ELF-1 (cell line): Measurements from ENCODE around the gene CAPN5.

Source experiments
- DNase-seq: peaks from one replicate; pipeline ENCODE4 v3.0.0-alpha.2; 2016; ENCODE audit warnings: low read depth, low spot score

Gene CAPN5

DNA sequence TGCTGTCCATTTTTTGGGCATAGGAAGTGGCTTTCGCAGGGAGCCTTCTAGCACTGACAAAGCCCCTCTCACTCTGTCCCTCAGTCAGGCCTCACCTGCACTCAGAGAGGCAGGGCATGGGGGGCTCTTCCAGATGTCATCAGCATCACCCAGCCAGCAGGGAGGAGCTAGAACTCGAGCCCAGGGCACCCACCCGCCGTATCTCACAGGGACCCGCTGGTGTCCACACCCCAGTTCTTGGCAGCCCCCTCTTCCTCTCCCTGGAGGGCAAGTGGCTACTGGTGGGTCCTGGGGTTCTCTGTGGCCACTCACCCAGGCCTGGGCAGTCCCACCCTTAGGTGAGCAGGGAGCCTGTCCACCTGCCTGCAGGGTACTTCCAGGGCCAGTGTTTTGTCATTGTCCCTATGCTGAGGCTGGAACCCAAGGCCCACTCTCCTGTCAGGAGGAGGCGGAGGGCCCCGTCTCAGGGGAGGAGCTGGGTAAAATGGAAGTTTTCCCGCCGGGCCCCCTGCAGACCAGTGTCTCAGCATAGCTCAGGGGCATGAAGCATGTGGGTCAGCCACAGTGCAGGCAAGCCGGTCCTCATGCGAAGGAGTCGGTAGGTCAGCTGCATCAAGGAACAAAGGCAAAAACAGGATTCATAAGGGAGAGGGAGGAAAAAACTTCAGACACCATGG is 83.1 kb downstream of the CAPN5 start:
- peak; percentile 50 for DNase-seq

DNA sequence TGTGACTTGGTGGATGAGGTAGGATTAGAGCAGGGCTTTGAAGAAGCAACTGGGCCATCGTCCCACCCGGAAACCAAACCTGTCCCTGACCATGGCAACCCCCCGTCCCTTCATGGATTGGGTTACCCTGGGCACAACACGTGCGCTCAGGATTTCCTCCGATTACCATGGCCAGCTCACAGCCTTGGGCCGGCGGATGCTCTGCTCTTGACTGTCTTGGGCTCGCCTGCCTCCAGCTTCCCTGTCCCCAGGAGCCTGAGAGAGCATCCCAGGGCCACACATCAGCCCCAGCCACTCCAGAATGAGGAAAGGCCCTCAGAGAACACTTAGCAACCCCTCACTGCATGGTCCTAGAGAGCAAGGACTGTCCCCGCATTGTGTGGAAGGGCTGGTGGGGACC is 84.1 kb downstream of the CAPN5 start:
- DNase-seq, result no peak

DNA sequence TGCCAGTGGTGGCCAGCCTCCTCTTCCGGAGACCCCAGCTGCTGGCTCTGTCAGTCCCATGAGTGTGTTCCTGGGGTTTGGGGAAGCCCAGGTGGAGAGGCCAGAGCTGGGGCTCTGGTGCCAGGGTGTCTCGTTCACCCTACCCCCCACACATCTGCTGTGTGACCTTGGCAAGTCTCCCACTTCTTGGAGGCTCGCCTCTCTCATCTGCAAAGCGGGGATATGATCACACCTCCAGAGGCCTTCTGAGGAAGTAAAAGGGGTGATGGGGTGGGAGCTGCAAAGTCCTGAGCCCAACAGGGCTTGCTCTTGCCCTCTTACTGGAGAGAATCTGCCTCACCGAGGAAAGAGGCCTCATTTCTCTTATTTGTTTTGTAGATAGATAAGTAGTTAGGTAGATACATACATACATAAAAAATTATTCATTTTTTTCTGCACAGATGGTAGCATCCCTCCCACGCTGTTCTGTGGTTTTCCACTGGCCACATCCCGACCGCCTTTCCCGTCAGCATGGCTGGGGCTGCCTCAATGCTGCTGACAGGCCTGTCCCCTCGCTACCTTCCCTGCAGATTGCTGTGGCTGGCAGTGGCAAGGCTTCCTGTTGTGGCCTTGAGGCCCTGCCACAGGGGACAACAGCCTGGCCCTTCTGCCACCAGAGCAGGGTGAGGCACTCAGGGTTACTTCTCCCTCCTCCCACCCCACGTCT is 85.2 kb downstream of the CAPN5 start:
- no peak for DNase-seq

DNA sequence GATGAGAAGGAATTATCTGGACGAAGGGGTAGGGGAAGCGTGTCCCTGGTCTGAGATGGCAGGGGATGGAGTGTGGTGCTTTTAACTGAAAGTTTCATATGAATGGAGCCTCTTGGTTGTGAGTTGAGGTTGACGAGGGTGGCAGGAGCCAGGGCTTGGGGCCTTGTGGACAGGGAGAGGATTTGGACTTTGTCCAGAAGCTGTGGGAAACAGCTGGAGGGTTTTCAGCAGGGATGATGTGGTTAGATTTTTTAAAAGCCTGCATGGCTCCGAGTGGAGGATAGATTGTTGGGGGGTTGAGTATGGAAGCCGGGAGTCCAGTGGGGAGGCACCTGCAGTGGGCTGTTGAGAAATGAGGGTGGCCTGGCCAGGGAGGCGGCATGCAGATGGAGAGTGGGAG is 86.1 kb downstream of the CAPN5 start:
- no peak for DNase-seq

DNA sequence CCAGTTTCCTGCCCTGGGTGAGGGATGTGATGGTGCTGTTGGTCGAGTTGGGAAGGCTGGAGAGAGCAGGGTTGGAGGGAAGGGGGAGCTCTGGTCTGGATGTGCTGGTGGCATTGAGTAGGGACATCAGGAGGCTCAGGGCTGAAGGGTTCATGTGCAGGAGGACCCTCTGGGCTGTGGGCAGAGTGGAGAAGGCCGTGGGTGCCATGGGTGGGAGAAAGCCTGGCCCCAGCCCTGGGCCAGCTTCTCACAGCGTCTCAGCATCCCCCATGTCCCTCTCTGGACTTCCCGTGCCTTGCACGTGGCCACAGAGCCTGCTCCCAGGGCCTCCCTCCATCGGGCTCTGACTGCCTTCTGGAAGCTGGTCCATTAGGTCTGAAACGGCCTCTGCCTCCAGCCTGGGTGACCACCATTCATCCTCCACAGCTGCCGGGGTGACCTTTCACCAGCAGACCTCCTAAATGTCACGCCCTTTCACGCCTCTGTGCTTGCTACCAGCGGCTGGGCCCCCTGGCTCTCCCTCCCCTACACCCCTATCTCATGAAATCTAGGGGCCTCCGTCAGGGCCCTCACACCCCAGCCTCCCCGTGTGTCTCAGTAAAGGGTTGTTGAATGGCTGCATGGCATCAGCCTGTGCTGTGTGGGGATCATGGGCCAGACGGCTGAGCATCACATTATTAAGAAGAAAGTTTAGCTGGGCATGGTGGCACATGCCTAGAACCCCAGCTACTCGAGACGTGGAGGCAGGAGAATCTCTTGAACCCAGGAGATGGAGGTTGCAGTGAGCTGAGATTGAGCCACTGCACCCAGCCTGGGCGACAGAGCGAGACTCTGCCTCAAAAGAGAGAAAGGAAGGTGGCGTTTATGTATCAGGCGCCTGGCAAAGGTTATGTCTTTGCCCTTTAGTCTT is 86.8 kb downstream of the CAPN5 start:
- no peak for DNase-seq

DNA sequence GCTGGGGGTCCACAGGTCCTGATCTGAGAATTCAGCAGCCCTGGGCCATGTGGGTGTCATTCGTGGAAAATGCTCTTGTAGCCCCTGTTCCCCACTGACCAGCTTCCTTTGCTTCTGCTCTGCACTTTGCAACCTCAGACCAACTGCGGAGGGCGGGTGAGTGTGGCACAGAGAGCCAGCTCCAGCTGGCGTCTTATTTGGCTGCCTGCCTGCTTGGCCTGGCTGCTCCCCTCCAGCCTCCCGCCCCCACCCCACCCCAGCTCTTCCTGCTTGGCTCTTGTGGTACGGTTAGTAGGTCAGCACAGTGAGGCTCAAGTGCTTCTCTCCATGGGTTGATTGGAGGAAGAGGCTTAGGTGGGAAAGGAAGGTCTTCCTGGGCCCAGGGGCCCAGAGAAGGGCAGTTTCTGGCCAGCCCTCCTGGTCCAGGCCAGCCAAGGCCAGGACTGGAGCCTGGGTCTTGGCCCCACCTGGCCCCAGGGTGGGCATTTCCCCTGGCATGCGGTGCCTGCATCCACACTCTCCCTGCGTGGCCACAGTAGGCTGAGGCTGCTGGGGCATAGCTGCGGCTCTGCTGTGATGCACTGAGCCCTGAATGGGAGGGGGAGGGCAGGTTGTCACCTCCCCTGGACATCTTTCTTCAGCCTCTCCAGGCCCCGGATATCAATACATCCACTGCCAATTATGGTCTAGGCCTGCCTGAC is 87.8 kb downstream of the CAPN5 start:
- DNase-seq, result no peak

DNA sequence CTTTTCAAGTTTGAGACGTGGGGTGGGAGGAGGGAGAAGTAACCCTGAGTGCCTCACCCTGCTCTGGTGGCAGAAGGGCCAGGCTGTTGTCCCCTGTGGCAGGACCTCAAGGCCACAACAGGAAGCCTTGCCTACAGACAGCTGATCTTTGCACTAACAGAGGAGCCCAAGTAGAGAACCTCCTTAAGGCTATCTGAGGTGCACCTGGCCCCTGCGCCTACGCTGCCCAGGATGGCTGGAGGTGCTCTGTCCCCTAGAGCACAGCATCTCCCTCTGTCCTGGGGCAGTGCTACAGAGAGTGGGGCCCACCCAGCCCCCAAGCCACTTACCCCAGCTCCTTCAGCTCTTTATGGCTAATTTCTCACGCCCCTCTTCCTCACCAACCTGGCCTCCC is 88.3 kb downstream of the CAPN5 start:
- no peak for DNase-seq

DNA sequence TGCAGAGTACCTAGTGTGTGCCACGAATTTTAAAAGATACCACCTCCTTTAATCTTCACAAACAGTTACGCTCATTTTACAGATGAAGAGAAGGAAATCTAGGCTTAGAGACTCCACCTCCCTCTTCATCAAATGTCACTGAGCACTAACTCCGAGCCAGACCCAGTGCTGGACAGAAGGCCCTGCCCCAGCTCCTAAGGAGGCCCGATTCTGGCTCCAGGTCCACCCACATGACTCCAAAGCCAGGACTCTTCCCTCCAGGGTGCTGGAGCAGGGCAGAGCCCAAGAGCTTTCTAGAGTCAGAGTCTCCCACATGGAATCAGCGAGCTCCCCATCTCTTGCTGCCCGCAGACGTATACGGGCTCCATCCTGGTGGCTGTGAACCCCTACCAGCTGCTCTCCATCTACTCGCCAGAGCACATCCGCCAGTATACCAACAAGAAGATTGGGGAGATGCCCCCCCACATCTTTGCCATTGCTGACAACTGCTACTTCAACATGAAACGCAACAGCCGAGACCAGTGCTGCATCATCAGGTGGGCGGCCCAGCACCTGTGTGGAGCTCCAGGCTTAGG is 88.9 kb downstream of the CAPN5 start:
- DNase-seq, result no peak

DNA sequence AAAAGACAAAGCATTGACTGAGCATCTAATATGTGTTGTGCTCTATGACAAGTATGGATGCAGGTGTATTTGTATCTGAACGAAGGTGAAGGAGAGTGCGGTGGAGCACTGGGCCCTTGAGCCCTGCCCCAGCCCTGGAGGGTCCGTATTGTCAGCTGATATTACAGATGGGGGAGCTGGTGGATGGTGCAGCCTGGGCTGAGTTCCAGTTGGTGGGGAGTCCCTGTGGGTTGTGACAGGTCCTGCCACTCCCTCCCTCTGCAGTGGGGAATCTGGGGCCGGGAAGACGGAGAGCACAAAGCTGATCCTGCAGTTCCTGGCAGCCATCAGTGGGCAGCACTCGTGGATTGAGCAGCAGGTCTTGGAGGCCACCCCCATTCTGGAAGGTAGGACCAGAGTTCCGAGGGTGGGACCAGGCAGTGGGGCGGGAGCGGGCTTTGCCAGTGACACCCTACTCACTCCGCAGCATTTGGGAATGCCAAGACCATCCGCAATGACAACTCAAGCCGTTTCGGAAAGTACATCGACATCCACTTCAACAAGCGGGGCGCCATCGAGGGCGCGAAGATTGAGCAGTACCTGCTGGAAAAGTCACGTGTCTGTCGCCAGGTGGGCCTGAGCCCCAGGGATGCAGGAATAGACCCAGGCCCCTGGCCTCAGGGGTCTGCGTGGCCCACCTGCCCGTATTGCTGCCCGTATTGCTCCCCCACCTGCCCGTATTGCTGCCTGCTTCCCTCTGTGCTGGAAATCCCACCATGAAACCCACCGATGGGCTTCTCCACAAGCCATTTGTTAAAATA is 89.8 kb downstream of the CAPN5 start:
- no peak for DNase-seq

DNA sequence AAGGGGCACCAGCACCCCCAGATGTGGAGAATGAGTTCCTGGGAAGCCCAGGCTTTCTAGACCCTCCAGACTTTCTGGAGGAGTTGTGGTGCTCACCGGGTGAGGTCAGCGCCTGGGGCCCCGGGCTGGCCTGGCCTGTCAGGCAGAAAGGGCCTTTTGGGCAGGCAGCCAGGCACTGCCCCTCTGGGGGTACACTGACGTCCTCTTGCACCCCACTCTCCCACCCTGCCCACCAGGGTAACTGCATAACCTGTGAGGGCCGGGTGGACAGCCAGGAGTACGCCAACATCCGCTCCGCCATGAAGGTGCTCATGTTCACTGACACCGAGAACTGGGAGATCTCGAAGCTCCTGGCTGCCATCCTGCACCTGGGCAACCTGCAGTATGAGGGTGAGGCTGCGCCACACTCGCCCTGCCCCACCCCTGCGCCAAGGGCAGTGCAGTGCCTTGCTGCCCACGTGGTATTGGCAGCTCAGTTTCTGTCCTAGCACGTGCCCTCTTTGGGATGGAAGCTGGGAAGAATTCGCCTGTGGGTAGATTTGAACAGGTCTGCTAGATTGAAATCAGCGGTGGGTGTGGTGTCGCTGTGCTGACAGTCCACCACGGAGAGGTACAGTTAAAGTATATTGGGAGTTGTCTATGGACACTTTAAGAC is 91.4 kb downstream of the CAPN5 start:
- DNase-seq, result no peak

DNA sequence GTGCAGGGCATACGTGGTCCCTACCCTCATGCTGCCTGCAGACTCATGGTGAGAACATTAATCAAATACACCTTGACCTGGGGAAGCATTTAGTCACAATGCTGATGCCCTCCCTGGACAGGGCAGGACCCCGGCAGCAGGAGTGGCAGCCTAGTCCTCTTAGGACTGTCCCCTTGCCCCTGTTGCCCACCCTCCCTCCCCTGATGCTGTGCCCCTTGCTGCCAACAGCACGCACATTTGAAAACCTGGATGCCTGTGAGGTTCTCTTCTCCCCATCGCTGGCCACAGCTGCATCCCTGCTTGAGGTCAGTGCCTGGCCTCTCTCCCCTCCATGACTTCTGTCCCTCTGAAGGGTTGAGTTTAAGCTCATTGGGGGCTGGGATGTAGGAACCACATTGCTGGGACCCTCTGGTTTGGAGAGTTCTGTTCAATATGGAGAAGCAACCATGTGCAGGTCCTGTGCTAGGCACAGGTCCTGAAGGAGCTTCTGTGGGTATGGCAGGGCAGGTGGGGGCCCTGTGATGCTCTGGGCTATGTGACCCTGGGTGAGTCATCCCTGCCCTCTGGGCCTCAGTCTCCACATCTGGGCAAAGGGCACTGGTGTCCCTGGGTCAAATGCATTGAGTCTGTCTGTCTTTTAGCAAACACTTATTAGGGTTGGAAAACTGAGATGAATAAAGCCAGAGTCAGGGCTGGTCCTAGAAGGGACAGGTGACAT is 92.6 kb downstream of the CAPN5 start:
- DNase-seq, result no peak

DNA sequence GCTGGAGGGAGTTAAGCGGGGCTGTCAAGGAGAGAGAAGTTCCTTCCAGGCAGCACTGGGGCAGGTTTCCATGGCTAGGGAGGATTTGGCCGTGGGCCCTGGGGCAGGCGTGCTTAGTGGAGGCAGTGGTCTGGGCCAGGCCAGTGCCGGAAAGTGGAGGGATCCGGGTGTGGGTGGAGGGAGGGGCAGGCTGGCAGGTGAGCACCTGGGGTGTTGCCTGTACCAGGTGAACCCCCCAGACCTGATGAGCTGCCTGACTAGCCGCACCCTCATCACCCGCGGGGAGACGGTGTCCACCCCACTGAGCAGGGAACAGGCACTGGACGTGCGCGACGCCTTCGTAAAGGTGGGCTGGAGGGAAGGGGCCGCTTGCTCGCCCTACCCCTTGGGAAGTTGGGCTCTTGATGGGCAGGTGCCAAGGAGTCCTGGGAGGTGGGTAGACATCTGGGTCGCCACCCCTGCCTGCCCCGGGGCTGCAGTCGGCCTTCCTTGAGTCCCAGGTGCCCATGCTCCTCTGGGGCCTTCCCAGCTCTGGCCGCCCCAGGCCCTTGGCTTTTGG is 93.2 kb downstream of the CAPN5 start:
- no peak for DNase-seq

DNA sequence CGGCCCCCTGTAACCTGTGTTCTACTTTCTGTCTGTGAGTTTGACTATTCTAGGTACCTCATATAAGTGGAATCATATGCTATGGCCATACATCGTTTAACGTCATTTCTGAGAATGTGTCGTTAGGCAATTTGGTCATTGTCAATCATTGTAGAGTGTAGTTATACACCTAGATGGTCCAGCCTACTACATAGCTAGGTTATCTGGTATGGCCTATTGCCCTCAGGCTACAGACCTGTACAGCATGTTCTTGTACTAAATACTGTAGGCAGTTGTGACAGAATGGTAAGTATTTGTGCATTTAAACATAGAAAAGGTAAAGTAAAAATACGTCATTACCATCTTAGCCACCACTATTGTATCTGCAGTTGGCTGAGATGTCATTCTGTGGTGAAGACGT is 96.5 kb downstream of the CAPN5 start:
- DNase-seq, result no peak

DNA sequence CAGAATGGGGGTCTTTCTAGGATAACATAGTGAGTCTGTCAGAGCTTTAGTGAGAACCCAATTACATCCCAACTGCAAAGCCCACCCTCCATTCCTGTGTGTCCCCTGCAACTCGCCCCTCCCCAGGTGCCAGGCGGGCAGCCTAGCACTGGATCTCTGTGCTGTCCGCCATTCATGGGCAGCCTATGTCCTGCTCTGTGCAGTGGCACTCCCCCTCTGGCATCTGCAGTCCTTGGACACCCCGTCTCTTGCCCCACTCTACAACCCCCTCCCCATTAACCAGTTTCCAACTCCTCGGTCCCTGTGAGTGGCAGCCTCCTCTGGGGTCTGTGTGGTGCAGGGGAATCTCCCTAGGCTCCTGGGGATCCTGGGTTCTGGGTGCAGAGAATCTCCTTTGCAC is 98.3 kb downstream of the CAPN5 start:
- DNase-seq, result no peak

DNA sequence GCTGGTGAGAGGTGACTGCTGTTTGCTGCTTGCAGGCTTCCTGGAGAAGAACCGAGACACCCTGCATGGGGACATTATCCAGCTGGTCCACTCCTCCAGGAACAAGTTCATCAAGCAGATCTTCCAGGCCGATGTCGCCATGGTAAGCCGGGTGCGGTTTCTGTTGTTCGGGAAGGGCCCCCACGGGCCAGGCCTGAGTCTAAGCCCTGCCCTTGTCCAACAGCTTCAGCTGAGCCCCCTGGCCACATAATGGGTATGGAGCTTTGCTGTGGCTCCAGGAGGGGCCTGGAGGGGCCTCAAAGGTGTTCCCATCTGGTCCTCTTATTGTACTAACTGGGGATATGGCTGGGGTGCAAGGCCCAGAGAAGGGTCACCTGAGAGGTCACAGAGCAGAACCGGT is 99.2 kb downstream of the CAPN5 start:
- DNase-seq, result no peak

DNA sequence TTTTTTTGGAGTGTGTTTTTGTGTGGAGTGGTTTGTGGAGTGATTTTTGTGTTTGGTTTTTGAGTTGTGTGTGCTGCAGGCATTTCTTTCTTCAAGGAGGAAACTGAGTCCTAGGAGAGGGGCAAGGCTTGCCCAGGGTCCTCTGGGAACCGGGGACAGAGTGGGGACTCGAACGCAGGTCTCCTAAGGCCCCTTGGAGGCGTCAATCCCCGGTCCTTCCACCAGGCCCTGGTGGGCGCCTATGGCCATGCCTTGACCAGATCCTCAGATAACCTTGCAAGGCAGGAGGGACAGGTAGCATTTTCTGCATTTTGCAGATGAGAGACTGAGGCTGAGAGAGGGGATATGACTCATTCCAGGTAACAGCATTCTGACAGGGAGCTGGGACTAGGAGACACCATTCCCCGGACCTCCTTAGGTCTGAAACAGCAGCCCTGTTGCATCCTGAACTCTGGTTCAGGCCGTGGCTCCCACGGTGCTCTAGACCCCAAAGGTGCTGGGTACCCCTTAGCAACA is 100.4 kb downstream of the CAPN5 start:
- no peak for DNase-seq

DNA sequence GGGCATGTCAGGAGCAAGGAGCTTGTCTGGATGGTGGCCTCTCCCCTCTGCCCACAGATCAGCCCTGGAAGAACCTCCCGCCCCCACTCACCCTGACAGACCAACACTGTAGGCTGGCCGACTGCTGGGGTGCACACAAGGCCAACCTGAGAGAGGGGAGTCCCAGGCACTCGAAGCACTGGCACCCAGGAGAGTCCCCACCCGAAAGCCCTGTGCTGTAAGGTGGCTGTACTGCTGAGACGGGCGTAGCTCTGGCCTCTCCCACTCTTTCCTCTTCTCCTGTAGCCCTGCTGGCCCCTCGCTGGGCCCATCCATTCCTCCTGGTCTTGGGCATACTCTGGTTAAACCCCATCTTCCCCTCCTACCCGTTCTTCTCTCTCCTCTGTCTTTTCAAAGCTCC is 101.0 kb downstream of the CAPN5 start:
- DNase-seq, result no peak

DNA sequence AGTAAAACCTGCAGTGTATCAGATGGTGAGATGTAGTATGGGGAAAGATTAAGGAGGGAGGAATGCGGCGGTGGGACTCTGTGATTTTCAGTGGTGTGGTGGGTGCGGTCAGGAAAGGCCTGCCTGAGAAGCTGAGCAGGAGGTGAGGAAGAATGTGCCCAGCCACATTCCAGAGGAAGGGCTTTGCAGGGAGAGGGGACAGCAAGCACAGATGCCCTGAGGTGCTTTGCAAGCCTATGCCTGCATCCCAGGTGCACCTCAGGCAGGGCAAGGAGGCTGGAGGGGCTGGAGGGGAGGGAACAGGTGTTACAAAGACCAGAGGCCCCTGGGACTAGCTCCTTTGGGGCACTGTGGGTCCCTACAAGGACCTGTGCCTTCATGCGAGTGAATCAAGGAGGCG is 103.3 kb downstream of the CAPN5 start:
- DNase-seq, result peak; percentile 97

DNA sequence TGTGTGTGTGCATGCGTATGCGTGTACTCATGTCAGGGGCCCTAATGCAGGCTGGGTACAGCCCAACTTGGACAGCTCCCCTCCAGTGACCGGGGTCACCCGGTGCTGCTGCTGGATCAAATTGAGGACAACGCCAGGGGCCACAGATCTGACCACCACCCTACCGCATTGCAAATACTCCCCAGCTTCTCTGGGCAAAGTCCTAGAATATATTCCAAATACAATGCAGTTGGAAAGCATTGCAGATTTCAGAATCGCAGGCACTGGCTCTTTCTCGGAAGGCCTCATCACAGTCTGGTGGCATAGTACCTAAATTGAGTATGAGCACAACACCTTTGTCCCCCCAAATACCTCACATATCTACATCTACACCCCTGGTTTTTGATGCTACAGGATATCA is 104.5 kb downstream of the CAPN5 start:
- no peak for DNase-seq
